ENCODE data around the gene UNK.

DNA sequence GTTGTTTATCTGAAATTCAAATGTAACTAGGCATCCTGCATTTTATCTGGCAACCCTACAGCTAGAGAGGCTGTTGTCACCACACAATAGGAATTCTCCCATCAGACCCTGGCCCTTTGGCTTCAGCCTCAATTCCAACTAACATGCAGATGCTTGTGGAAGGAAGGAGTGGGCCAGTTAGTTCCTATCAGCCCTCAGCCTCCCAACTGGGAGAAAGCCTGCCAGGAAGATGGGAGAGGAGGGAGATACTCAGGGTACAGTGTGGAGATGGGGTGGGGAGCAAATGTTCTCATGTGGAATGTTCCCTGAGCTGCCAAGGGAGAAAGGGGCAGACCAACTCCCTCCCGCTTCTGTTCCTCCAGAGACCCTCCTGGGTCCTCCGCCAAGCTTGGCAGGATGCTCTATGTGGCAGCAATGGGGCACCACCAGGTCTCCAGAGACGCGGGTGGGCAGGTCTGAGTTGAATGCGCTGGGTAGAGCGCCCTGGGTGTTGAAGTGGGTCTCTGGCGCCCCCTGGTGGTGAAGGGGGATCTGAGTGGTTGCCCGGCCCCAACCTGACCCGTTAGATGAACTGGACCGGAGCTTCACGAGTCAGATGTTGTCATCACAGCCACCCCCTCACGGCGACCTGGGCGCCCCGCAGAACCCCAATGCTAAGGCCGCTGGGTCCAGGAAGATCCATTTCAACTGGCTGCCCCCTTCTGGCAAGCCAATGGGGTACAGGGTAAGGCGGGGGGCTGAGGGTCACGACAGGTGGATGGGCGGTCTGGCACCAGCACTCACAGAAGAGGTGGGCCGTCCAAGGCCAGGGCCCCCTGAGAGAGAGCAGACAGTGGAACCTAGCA lies 34.8 kb upstream of the UNK start:
- peak in 1 of 2 donors; percentile 11 for TF ChIP-seq POLR2A (IDR thresholded peaks at IDR 0.05)
- TF ChIP-seq, protein P1, sequence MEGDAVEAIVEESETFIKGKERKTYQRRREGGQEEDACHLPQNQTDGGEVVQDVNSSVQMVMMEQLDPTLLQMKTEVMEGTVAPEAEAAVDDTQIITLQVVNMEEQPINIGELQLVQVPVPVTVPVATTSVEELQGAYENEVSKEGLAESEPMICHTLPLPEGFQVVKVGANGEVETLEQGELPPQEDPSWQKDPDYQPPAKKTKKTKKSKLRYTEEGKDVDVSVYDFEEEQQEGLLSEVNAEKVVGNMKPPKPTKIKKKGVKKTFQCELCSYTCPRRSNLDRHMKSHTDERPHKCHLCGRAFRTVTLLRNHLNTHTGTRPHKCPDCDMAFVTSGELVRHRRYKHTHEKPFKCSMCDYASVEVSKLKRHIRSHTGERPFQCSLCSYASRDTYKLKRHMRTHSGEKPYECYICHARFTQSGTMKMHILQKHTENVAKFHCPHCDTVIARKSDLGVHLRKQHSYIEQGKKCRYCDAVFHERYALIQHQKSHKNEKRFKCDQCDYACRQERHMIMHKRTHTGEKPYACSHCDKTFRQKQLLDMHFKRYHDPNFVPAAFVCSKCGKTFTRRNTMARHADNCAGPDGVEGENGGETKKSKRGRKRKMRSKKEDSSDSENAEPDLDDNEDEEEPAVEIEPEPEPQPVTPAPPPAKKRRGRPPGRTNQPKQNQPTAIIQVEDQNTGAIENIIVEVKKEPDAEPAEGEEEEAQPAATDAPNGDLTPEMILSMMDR (IDR thresholded peaks at IDR 0.05), result peak; percentile 85 to 97 (median 89)
